Keratinocyte (primary cell): ENCODE measurements around the gene PLXDC2. TPM values are rescaled to one million over a fixed set of nuclear protein-coding genes. Genes with fewer than 3 reads are reported as not detected.

ENCODE experiments used
- DNase-seq: peaks from one replicate; pipeline ENCODE4 v3.0.0-alpha.2; 2011; ENCODE audit warnings: low read depth, missing footprints, low spot score
- FAIRE-seq: peaks from 2 replicates; lab custom pipeline; 2011; peaks lifted over from hg19 to GRCh38; lab: Jason Lieb, UNC
- H2AFZ ChIP-seq: 2 replicates; pipeline ENCODE4 v1.6.0; 2012; ENCODE audit warnings: low read length, control low read depth, inconsistent platforms; ENCODE audit not compliant: control insufficient read depth
- H3K27ac ChIP-seq: 2 replicates; pipeline ENCODE4 v1.5.1; 2011; ENCODE audit warnings: low read length; ENCODE audit not compliant: control insufficient read depth, insufficient read depth
- H3K27me3 ChIP-seq: 3 replicates; pipeline ENCODE4 v1.6.0; 2011; ENCODE audit warnings: low read length; ENCODE audit not compliant: control insufficient read depth, insufficient read depth; ENCODE audit errors: extremely low read depth
- H3K36me3 ChIP-seq, 2 experiments: 2 replicates in 1 of 2; 3 replicates in 1 of 2; pipeline ENCODE4 v1.5.1; 2011; ENCODE audit warnings: low read length in 2 of 2, mild to moderate bottlenecking in 1 of 2; ENCODE audit not compliant: control insufficient read depth in 2 of 2, insufficient read depth in 2 of 2; ENCODE audit errors: extremely low read depth in 1 of 2
- H3K4me1 ChIP-seq: 3 replicates; pipeline ENCODE4 v1.5.1; 2011; ENCODE audit warnings: low read length; ENCODE audit not compliant: control insufficient read depth, insufficient read depth; ENCODE audit errors: extremely low read depth
- H3K4me2 ChIP-seq: 3 replicates; pipeline ENCODE4 v1.6.0; 2011; ENCODE audit warnings: low read depth, low read length; ENCODE audit not compliant: control insufficient read depth, insufficient read depth; ENCODE audit errors: extremely low read depth
- H3K4me3 ChIP-seq, 3 experiments: fragments of 200-600 bp in 1 of 3; sonication (generic) in 1 of 3; 2 replicates in 2 of 3; 3 replicates in 1 of 3; pipeline ENCODE4 v1.5.1; 2011 to 2016; ENCODE audit warnings: low read length in 3 of 3, mild to moderate bottlenecking in 3 of 3, control low read depth in 2 of 3, inconsistent platforms in 1 of 3, low read depth in 1 of 3, mixed read lengths in 1 of 3, mixed run types in 1 of 3, moderate library complexity in 1 of 3; ENCODE audit not compliant: control insufficient read depth in 2 of 3, insufficient read depth in 2 of 3; ENCODE audit errors: extremely low read depth in 1 of 3
- H3K79me2 ChIP-seq: 2 replicates; pipeline ENCODE4 v1.6.0; 2012; ENCODE audit warnings: low read length; ENCODE audit not compliant: control insufficient read depth, insufficient read depth
- H3K9ac ChIP-seq: 3 replicates; pipeline ENCODE4 v1.6.0; 2011; ENCODE audit warnings: low read length; ENCODE audit not compliant: control insufficient read depth, insufficient read depth; ENCODE audit errors: extremely low read depth
- H3K9me1 ChIP-seq: 3 replicates; pipeline ENCODE4 v1.6.0; 2011; ENCODE audit warnings: low read length; ENCODE audit not compliant: control insufficient read depth, insufficient read depth; ENCODE audit errors: extremely low read depth
- H3K9me3 ChIP-seq: 2 replicates; pipeline ENCODE4 v1.5.1; 2012; ENCODE audit warnings: low read depth, low read length; ENCODE audit not compliant: control insufficient read depth
- H4K20me1 ChIP-seq: 3 replicates; pipeline ENCODE4 v1.6.0; 2011; ENCODE audit warnings: low read length; ENCODE audit not compliant: control insufficient read depth, insufficient read depth; ENCODE audit errors: extremely low read depth
- EZH2 ChIP-seq: IDR thresholded peaks from one replicate; pipeline ENCODE4 v1.6.1; 2012; ENCODE audit warnings: inconsistent platforms, mild to moderate bottlenecking, low read length, moderate library complexity
- dilution Hi-C: fragments of 300-500 bp; cut with MboI; formaldehyde crosslinking; loops from one replicate; pipeline ENCODE4 v1.7.0; 2020; ENCODE audit warnings: low sequenced_read_pairs; ENCODE audit not compliant: extremely low pct_ligation_motif_present
- polyA plus RNA-seq, 5 experiments: library from polyadenylated mRNA; depleted of rRNA in 3 of 5; stranded (reverse) in 3 of 5; stranded (forward) in 1 of 5; unstranded in 1 of 5; fragments of >200 nt; gene quantifications; 1 replicate in 1 of 5; 2 replicates in 3 of 5; 3 replicates in 1 of 5; pipeline versions ENCODE4 v1.2.1 to v1.2.3, GENCODE V29; 2011 to 2012; ENCODE audit warnings: missing spikeins in 2 of 5, low read depth in 1 of 5, low replicate concordance in 1 of 5
- TF ChIP-seq, protein P1 (sequence below), 3 experiments: IDR thresholded peaks in 1 of 3; conservative IDR thresholded peaks in 1 of 3; optimal IDR thresholded peaks in 1 of 3; 2 replicates in 2 of 3; 3 replicates in 1 of 3; pipeline versions ENCODE3 to v1.5.1; 2011; ENCODE audit warnings: low read length in 3 of 3, mild to moderate bottlenecking in 3 of 3, moderate library complexity in 2 of 3, control low read depth in 1 of 3, inconsistent platforms in 1 of 3; ENCODE audit not compliant: insufficient read depth in 2 of 3; ENCODE audit errors: extremely low read depth in 1 of 3

PLXDC2 gene
- polyA plus RNA-seq, 1 donor (not counting 4 experiments of a cell fraction or from before 2014, with no cell fraction given): 12.9 TPM

- Histone ChIP-seq H2AFZ (no peak overlapping the region), H3K79me2 (no peaks in the 10 kb centered on the region), H3K27me3 (no peaks in the 10 kb centered on the region), H4K20me1 (no peaks in the 10 kb centered on the region), H3K4me1 (no peaks in the 10 kb centered on the region), H3K9me3 (no peaks in the 10 kb centered on the region), H3K9me1 (no peaks in the 10 kb centered on the region), H3K4me2 (no peak overlapping the region), H3K4me3 (no peak overlapping the region), H3K9ac (no peak overlapping the region), H3K27ac (no peak overlapping the region), H3K36me3 (no peaks in the 10 kb centered on the region)
- dilution Hi-C loops: no loop called here
- no peak for FAIRE-seq
- no peak for DNase-seq
- TF ChIP-seq, protein P1, sequence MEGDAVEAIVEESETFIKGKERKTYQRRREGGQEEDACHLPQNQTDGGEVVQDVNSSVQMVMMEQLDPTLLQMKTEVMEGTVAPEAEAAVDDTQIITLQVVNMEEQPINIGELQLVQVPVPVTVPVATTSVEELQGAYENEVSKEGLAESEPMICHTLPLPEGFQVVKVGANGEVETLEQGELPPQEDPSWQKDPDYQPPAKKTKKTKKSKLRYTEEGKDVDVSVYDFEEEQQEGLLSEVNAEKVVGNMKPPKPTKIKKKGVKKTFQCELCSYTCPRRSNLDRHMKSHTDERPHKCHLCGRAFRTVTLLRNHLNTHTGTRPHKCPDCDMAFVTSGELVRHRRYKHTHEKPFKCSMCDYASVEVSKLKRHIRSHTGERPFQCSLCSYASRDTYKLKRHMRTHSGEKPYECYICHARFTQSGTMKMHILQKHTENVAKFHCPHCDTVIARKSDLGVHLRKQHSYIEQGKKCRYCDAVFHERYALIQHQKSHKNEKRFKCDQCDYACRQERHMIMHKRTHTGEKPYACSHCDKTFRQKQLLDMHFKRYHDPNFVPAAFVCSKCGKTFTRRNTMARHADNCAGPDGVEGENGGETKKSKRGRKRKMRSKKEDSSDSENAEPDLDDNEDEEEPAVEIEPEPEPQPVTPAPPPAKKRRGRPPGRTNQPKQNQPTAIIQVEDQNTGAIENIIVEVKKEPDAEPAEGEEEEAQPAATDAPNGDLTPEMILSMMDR (optimal IDR thresholded peaks at IDR 0.05 in 1 of 3, IDR thresholded peaks at IDR 0.05 in 1 of 3, conservative IDR thresholded peaks at IDR 0.05 in 1 of 3; ENCODE audit: extremely low read depth in 1 of 3, insufficient read depth in 2 of 3, low read length in 3 of 3): no peak
- TF ChIP-seq EZH2: no peak
Observed at GRCh38 chr10:19800161-19800560, 16.1 kb upstream of the PLXDC2 start.

GRCh38 chr10:19801369-19801768, 14.9 kb upstream of the PLXDC2 start:
- dilution Hi-C loops: no loop called here
- Histone ChIP-seq H3K27me3 (no peaks in the 10 kb centered on the region), H3K9me3 (no peaks in the 10 kb centered on the region), H3K4me3 (no peak overlapping the region), H2AFZ (no peak overlapping the region), H4K20me1 (no peaks in the 10 kb centered on the region), H3K9ac (no peak overlapping the region), H3K4me2 (no peak overlapping the region), H3K79me2 (no peaks in the 10 kb centered on the region), H3K9me1 (no peaks in the 10 kb centered on the region), H3K27ac (no peak overlapping the region), H3K36me3 (no peaks in the 10 kb centered on the region), H3K4me1 (no peaks in the 10 kb centered on the region)
- TF ChIP-seq EZH2: no peak
- TF ChIP-seq, protein P1 (optimal IDR thresholded peaks at IDR 0.05 in 1 of 3, IDR thresholded peaks at IDR 0.05 in 1 of 3, conservative IDR thresholded peaks at IDR 0.05 in 1 of 3; ENCODE audit: extremely low read depth in 1 of 3, insufficient read depth in 2 of 3, low read length in 3 of 3): no peak
- FAIRE-seq: no peak
- DNase-seq: no peak
